Osteoblast (primary cell): ENCODE results near the gene AKT2. TPM values are rescaled to one million over a fixed set of nuclear protein-coding genes. Genes with fewer than 3 reads are reported as not detected.
A peak's percentile ranks its signal among the peaks of the same experiment; 100 is the strongest.

Source experiments
- DNase-seq: peaks from one replicate; pipeline ENCODE4 v3.0.0; 2011; ENCODE audit warnings: low spot score, mixed read lengths; ENCODE audit not compliant: insufficient read length; ENCODE audit errors: missing footprints
- H2AFZ ChIP-seq: 2 replicates; pipeline ENCODE4 v1.6.0; 2011; ENCODE audit warnings: mild to moderate bottlenecking, low read length
- H3K27ac ChIP-seq: 2 replicates; pipeline ENCODE4 v1.5.1; 2011; ENCODE audit warnings: mild to moderate bottlenecking, low read depth, low read length, moderate library complexity
- H3K27me3 ChIP-seq: 2 replicates; pipeline ENCODE4 v1.6.0; 2012; ENCODE audit warnings: mild to moderate bottlenecking, control low read depth, inconsistent platforms, low read length, moderate library complexity; ENCODE audit not compliant: insufficient read depth
- H3K36me3 ChIP-seq: 2 replicates; pipeline ENCODE4 v1.5.1; 2011; ENCODE audit warnings: mild to moderate bottlenecking, low read length, control low read depth, moderate library complexity; ENCODE audit not compliant: insufficient read depth
- H3K4me1 ChIP-seq: 2 replicates; pipeline ENCODE4 v1.5.1; 2011; ENCODE audit warnings: mild to moderate bottlenecking, low read length, control low read depth, moderate library complexity; ENCODE audit not compliant: insufficient read depth
- H3K4me2 ChIP-seq: 2 replicates; pipeline ENCODE4 v1.6.0; 2011; ENCODE audit warnings: mild to moderate bottlenecking, low read length; ENCODE audit not compliant: insufficient read depth
- H3K4me3 ChIP-seq: fragments of 200-600 bp; sonication (generic); 3 replicates; pipeline ENCODE4 v1.5.1; 2012; ENCODE audit warnings: mild to moderate bottlenecking, low read length, inconsistent platforms; ENCODE audit not compliant: insufficient read depth
- H3K79me2 ChIP-seq: 2 replicates; pipeline ENCODE4 v1.6.0; 2012; ENCODE audit warnings: mild to moderate bottlenecking, low read length, control low read depth, inconsistent platforms; ENCODE audit not compliant: insufficient read depth
- H3K9me3 ChIP-seq: 2 replicates; pipeline ENCODE4 v1.5.1; 2011; ENCODE audit warnings: low read depth, low read length, control low read depth
- H4K20me1 ChIP-seq: 2 replicates; pipeline ENCODE4 v1.6.0; 2012; ENCODE audit warnings: mild to moderate bottlenecking, low read length, control low read depth; ENCODE audit not compliant: insufficient read depth
- CTCF ChIP-seq: IDR thresholded peaks from 2 replicates; pipeline ENCODE4 v1.5.1; 2011; ENCODE audit warnings: mild to moderate bottlenecking, low read depth, low read length, moderate library complexity; ENCODE audit errors: extremely low read depth
- total RNA-seq: library from RNA; depleted of rRNA; stranded (reverse); fragments of >200 nt; gene quantifications from 2 replicates; pipeline ENCODE4 v1.2.3, GENCODE V29; 2012

Gene AKT2
- total RNA-seq, 1 donor, result 115 TPM

DNA sequence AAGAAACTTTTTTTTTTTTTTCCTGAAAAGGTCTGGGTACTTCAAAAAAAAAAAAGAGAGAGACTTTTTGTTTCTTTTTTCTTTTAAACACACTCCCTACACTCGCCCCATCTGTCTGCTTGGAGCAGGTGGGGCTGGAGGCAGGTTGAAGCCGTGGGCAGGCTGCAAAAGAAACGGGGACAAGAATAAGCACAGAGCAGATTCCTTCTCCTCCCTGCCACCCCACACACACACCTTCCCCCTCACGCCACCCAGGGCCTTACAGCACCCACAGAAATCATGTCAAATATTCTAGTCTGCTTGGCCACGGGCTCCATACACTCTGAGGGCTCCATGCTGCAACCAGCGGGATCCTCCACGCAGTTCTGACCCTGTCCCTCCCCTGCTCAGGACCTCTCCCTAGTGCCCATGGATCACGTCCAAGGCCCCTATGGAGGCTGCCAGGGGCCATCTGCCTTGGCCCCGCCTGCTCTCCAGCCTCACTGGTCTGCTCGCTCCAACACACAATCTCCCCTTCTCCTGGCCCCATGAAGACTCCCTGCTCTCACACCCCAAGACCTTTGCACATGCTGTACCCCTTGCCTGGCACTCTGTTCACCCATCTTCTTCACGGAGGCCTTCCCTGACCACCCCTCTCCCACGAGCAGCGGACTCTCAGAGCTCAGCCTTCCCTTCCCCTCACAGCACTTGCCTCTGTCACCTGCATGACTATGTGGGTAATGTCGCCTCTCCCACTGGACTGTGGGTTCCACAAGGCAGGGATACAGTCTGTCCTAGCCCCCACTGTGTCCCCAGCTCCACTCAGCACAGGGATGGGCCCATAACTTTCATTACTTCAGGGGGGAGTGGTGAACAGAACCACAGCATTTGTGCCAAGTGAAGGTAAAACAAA, 11.4 kb downstream of the AKT2 start:
- peaks cover 66% of the 10 kb centered on the region for H4K20me1 ChIP-seq
- no peak overlapping the region for H3K27ac ChIP-seq
- TF ChIP-seq CTCF, result no peak
- no peaks in the 10 kb centered on the region for H3K27me3 ChIP-seq
- no peak for DNase-seq
- no peak overlapping the region for H3K4me3 ChIP-seq
- H3K9me3 ChIP-seq, result no peaks in the 10 kb centered on the region
- no peak overlapping the region for H3K4me2 ChIP-seq
- H3K4me1 ChIP-seq, result peaks cover 5% of the 10 kb centered on the region
- peaks cover 4% of the 10 kb centered on the region for H3K36me3 ChIP-seq
- H2AFZ ChIP-seq, result no peak overlapping the region
- peaks cover 91% of the 10 kb centered on the region for H3K79me2 ChIP-seq

GRCh38 chr19:40272261-40272660, 12.9 kb downstream of the AKT2 start:
- H3K4me1 ChIP-seq, result no peaks in the 10 kb centered on the region
- no peaks in the 10 kb centered on the region for H3K27me3 ChIP-seq
- no peak for TF ChIP-seq CTCF
- peaks cover 91% of the 10 kb centered on the region for H3K79me2 ChIP-seq
- H4K20me1 ChIP-seq, result peaks cover 61% of the 10 kb centered on the region
- no peak overlapping the region for H3K27ac ChIP-seq
- peaks cover 4% of the 10 kb centered on the region for H3K36me3 ChIP-seq
- no peaks in the 10 kb centered on the region for H3K9me3 ChIP-seq
- no peak for DNase-seq
- no peak overlapping the region for H3K4me3 ChIP-seq
- no peak overlapping the region for H3K4me2 ChIP-seq
- H2AFZ ChIP-seq, result no peak overlapping the region

DNA sequence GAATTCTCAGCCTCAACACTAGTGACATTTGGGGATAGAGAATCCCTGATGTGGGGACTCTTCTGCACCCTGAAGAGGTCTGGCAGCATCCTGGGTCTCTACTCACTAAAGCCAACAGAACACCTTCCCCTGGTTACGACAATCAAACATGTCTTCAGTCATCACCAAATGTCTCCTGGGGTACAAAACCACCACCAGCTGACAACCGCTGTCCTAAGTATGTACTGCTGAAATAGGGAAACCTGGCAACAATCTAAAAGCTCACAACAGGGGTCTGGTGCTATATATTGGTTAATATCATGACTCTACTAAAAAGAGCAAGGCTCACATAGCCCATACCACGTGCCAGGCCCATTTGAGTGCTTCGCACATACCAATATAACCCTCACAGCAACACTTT, 13.4 kb downstream of the AKT2 start:
- Histone ChIP-seq H3K36me3 (peaks cover 4% of the 10 kb centered on the region), H3K4me2 (no peak overlapping the region), H4K20me1 (peaks cover 60% of the 10 kb centered on the region), H3K27ac (no peak overlapping the region), H3K4me3 (no peak overlapping the region), H3K27me3 (no peaks in the 10 kb centered on the region), H3K9me3 (no peaks in the 10 kb centered on the region), H3K4me1 (no peaks in the 10 kb centered on the region), H3K79me2 (peaks cover 91% of the 10 kb centered on the region), H2AFZ (no peak overlapping the region)
- TF ChIP-seq CTCF, result no peak
- peak; percentile 43 for DNase-seq

- DNase-seq, result no peak
- Histone ChIP-seq H4K20me1 (peaks cover 68% of the 10 kb centered on the region), H2AFZ (no peak overlapping the region)
These were observed 14.6 kb downstream of the AKT2 start for GRCh38 chr19:40270362-40271089.

More at GRCh38 chr19:40270362-40271089, 14.6 kb downstream of the AKT2 start:
- H3K4me3 ChIP-seq, result no peak overlapping the region
- no peaks in the 10 kb centered on the region for H3K9me3 ChIP-seq
- H3K79me2 ChIP-seq, result peaks cover 95% of the 10 kb centered on the region
- H3K27ac ChIP-seq, result no peak overlapping the region
- H3K4me1 ChIP-seq, result no peaks in the 10 kb centered on the region
- H3K4me2 ChIP-seq, result no peak overlapping the region
- no peaks in the 10 kb centered on the region for H3K27me3 ChIP-seq
- TF ChIP-seq CTCF, result no peak
- H3K36me3 ChIP-seq, result peaks cover 4% of the 10 kb centered on the region
